Measurements from ENCODE around the gene ARSG.

Gene ARSG

GRCh38 chr17:68423251-68423650, 132.0 kb downstream of the ARSG start:
- no peaks in the 10 kb centered on the region for H3K79me2 ChIP-seq (ENCODE audit: insufficient read depth, low read length)
- H3K9me2 ChIP-seq (ENCODE audit: low read depth, low read length) = no peaks in the 10 kb centered on the region
- TF ChIP-seq EZH2 (IDR thresholded peaks at IDR 0.05; ENCODE audit: borderline replicate concordance, low read length) = no peak
- TF ChIP-seq, protein P1, sequence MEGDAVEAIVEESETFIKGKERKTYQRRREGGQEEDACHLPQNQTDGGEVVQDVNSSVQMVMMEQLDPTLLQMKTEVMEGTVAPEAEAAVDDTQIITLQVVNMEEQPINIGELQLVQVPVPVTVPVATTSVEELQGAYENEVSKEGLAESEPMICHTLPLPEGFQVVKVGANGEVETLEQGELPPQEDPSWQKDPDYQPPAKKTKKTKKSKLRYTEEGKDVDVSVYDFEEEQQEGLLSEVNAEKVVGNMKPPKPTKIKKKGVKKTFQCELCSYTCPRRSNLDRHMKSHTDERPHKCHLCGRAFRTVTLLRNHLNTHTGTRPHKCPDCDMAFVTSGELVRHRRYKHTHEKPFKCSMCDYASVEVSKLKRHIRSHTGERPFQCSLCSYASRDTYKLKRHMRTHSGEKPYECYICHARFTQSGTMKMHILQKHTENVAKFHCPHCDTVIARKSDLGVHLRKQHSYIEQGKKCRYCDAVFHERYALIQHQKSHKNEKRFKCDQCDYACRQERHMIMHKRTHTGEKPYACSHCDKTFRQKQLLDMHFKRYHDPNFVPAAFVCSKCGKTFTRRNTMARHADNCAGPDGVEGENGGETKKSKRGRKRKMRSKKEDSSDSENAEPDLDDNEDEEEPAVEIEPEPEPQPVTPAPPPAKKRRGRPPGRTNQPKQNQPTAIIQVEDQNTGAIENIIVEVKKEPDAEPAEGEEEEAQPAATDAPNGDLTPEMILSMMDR (IDR thresholded peaks at IDR 0.05; ENCODE audit: low read length) = no peak

DNA sequence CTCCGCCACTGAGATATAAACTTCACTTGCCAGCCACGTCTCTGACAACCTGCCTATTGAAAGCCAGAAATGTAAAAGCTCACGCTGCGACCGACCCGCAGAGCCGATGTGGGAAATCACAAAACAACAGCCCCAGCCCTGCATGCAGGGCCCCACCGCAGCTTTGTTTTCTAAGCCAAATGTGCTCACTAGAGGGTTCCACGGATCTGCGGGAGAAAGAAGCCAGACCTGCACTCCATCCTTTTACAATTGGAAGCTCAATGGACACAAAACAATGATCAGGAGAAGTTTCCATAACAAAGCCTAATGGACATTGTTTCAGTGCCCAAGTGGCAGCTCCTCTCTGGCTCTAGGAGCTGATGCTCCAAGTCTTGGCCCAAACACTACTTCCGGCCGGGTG, 132.9 kb downstream of the ARSG start:
- Histone ChIP-seq H3K9ac (ENCODE audit: low read length) (no peak overlapping the region), H2AFZ (ENCODE audit: low read length) (no peak overlapping the region), H4K20me1 (ENCODE audit: insufficient read depth, low read length) (no peaks in the 10 kb centered on the region), H3K4me2 (ENCODE audit: low read length) (no peak overlapping the region), H3K27me3 (ENCODE audit: insufficient read depth, low read length) (no peaks in the 10 kb centered on the region), H3K9me2 (ENCODE audit: low read depth, low read length) (no peaks in the 10 kb centered on the region), H3K4me3 (ENCODE audit: low read depth, low read length, poor library complexity, severe bottlenecking) (no peak overlapping the region), H3K27ac (ENCODE audit: low read depth, low read length, poor library complexity, severe bottlenecking) (no peak overlapping the region), H3K79me2 (ENCODE audit: insufficient read depth, low read length) (no peaks in the 10 kb centered on the region), H3K36me3 (ENCODE audit: insufficient read depth, low read length) (peaks cover 43% of the 10 kb centered on the region), H3K4me1 (ENCODE audit: insufficient read depth, low read length, severe bottlenecking) (no peaks in the 10 kb centered on the region), H3K9me3 (ENCODE audit: low read length) (no peaks in the 10 kb centered on the region), H3F3A (ENCODE audit: insufficient read depth, low read length) (no peaks in the 10 kb centered on the region)
- TF ChIP-seq, protein P1 (IDR thresholded peaks at IDR 0.05; ENCODE audit: low read length) = no peak
- no peak for TF ChIP-seq EZH2 (IDR thresholded peaks at IDR 0.05; ENCODE audit: borderline replicate concordance, low read length)

More at GRCh38 chr17:68423251-68423650, 132.0 kb downstream of the ARSG start:
- no peaks in the 10 kb centered on the region for H3K27me3 ChIP-seq (ENCODE audit: insufficient read depth, low read length)
- no peaks in the 10 kb centered on the region for H4K20me1 ChIP-seq (ENCODE audit: insufficient read depth, low read length)
- no peaks in the 10 kb centered on the region for H3K4me1 ChIP-seq (ENCODE audit: insufficient read depth, low read length, severe bottlenecking)
- H3K9ac ChIP-seq (ENCODE audit: low read length) = no peak overlapping the region
- no peaks in the 10 kb centered on the region for H3K9me3 ChIP-seq (ENCODE audit: low read length)
- H3K4me3 ChIP-seq (ENCODE audit: low read depth, low read length, poor library complexity, severe bottlenecking) = no peak overlapping the region
- peaks cover 33% of the 10 kb centered on the region for H3K36me3 ChIP-seq (ENCODE audit: insufficient read depth, low read length)
- H2AFZ ChIP-seq (ENCODE audit: low read length) = no peak overlapping the region
- no peaks in the 10 kb centered on the region for H3F3A ChIP-seq (ENCODE audit: insufficient read depth, low read length)
- H3K27ac ChIP-seq (ENCODE audit: low read depth, low read length, poor library complexity, severe bottlenecking) = no peak overlapping the region
- H3K4me2 ChIP-seq (ENCODE audit: low read length) = no peak overlapping the region

- Histone ChIP-seq H3K9me2 (ENCODE audit: low read depth, low read length) (no peaks in the 10 kb centered on the region), H3K36me3 (ENCODE audit: insufficient read depth, low read length) (peaks cover 37% of the 10 kb centered on the region), H3K4me3 (ENCODE audit: low read depth, low read length, poor library complexity, severe bottlenecking) (no peak overlapping the region), H3K9ac (ENCODE audit: low read length) (no peak overlapping the region), H3K79me2 (ENCODE audit: insufficient read depth, low read length) (no peaks in the 10 kb centered on the region), H3K27ac (ENCODE audit: low read depth, low read length, poor library complexity, severe bottlenecking) (no peak overlapping the region), H3K9me3 (ENCODE audit: low read length) (no peaks in the 10 kb centered on the region), H3K4me1 (ENCODE audit: insufficient read depth, low read length, severe bottlenecking) (no peaks in the 10 kb centered on the region), H4K20me1 (ENCODE audit: insufficient read depth, low read length) (no peaks in the 10 kb centered on the region), H2AFZ (ENCODE audit: low read length) (no peak overlapping the region), H3F3A (ENCODE audit: insufficient read depth, low read length) (no peaks in the 10 kb centered on the region), H3K4me2 (ENCODE audit: low read length) (no peak overlapping the region), H3K27me3 (ENCODE audit: insufficient read depth, low read length) (no peaks in the 10 kb centered on the region)
- no peak for TF ChIP-seq EZH2 (IDR thresholded peaks at IDR 0.05; ENCODE audit: borderline replicate concordance, low read length)
- TF ChIP-seq, protein P1 (IDR thresholded peaks at IDR 0.05; ENCODE audit: low read length) = no peak
Measured at GRCh38 chr17:68424861-68425260, 133.6 kb downstream of the ARSG start.

Measured in OCI-LY1 (cell line).